ENCODE results near the gene DOC2A. TPM values are rescaled to one million over a fixed set of nuclear protein-coding genes. Genes with fewer than 3 reads are reported as not detected.

The DOC2A gene
- total RNA-seq, 1 donor from 2014 or later = 6.9 TPM

DNA sequence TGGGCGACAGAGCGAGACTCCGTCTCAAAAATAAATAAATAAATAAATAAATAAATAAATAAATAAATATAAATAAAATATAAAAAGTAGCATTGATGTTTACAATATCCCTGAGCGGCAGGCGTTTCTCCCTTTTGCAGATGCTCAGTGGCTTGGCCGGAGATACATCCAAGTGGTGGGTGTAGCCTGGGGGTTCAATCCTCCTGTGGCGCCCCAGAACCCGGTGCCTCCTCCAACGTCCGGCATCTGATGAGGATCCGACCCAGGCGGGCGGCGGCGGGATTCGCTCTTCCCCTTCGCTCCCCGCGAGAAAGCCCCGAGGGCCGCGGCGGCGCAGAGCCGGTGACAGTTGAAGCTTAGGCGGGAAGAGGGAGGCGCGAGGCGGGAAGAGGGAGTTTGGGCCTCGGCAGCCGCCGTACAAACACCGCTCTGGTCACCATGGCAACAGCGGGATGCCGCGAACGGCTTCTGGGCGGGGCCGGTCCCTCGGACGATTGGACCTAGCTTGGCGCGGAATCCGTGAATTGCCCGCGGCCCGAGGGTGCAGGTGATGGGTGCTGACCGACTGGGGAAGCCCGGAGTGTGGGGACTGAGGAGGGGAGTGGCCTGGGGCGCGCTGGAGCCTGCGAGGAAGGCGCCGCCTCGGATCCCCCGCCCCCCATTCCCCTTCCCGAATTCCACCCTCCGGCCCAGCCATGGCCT is 42.0 kb upstream of the DOC2A start:
- Mint-ChIP-seq H3K4me3 (peak overlapping the region; percentile 92), H3K4me1 (ENCODE audit: unreplicated experiment) (peaks cover 22% of the 10 kb centered on the region), H3K27me3 (no peaks in the 10 kb centered on the region), H3K27ac (peak overlapping the region; percentile 66), H3K36me3 (no peaks in the 10 kb centered on the region), H3K9me3 (no peaks in the 10 kb centered on the region)
- peak; percentile 95 for DNase-seq (ENCODE audit: extremely low spot score, unreplicated experiment)
- TF ChIP-seq, protein P1, sequence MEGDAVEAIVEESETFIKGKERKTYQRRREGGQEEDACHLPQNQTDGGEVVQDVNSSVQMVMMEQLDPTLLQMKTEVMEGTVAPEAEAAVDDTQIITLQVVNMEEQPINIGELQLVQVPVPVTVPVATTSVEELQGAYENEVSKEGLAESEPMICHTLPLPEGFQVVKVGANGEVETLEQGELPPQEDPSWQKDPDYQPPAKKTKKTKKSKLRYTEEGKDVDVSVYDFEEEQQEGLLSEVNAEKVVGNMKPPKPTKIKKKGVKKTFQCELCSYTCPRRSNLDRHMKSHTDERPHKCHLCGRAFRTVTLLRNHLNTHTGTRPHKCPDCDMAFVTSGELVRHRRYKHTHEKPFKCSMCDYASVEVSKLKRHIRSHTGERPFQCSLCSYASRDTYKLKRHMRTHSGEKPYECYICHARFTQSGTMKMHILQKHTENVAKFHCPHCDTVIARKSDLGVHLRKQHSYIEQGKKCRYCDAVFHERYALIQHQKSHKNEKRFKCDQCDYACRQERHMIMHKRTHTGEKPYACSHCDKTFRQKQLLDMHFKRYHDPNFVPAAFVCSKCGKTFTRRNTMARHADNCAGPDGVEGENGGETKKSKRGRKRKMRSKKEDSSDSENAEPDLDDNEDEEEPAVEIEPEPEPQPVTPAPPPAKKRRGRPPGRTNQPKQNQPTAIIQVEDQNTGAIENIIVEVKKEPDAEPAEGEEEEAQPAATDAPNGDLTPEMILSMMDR (conservative IDR thresholded peaks at IDR 0.05) = no peak

DNA sequence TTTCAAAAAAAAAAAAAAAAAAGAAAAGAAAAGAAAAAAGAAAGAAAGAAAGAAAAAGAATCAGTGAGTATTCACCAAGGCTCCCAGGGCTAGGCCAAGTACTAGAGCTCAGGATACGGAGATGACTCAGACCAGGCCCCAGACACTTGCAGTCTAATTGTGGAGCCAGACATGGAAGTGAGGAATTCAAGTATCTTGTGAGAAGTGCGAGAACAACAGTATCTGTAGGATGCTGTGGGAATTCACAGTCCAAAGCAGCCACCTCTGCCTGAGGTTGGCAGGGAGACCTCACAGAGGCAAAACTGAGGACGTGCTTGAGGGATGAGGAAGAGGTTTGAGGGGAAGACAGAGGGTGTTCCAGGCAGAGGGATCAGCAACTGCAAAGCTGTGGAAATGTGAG is 40.7 kb upstream of the DOC2A start:
- peak overlapping the region; percentile 84 for H3K4me3 Mint-ChIP-seq
- H3K4me1 Mint-ChIP-seq (ENCODE audit: unreplicated experiment) = peaks cover 22% of the 10 kb centered on the region
- DNase-seq (ENCODE audit: extremely low spot score, unreplicated experiment) = no peak
- no peaks in the 10 kb centered on the region for H3K27me3 Mint-ChIP-seq
- H3K27ac Mint-ChIP-seq = peak overlapping the region; percentile 19
- H3K36me3 Mint-ChIP-seq = no peaks in the 10 kb centered on the region
- TF ChIP-seq, protein P1 (conservative IDR thresholded peaks at IDR 0.05) = no peak
- no peaks in the 10 kb centered on the region for H3K9me3 Mint-ChIP-seq

DNA sequence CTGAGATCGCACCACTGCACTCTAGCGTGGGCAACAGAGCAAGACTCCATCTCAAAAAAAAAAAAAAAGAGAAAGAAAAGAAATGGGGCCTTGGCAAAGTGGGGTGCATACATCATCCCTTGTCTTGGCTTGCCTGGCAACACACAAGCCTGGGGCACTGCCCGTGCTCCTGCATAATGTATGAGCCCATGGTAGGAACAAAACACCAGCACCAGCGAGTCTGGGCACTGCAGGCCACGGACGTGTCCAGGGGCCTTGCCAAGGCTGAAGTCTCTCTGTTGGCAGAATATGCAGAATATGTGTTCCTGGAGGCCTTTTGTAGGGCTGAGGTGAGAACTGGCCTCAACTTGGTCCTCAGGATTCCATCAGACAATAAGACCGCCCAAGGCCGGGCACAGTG is 39.0 kb upstream of the DOC2A start:
- H3K27ac Mint-ChIP-seq = no peak overlapping the region
- H3K4me1 Mint-ChIP-seq (ENCODE audit: unreplicated experiment) = peaks cover 16% of the 10 kb centered on the region
- no peaks in the 10 kb centered on the region for H3K36me3 Mint-ChIP-seq
- H3K4me3 Mint-ChIP-seq = no peak overlapping the region
- TF ChIP-seq, protein P1 (conservative IDR thresholded peaks at IDR 0.05) = no peak
- DNase-seq (ENCODE audit: extremely low spot score, unreplicated experiment) = no peak
- H3K27me3 Mint-ChIP-seq = no peaks in the 10 kb centered on the region
- no peaks in the 10 kb centered on the region for H3K9me3 Mint-ChIP-seq

DNA sequence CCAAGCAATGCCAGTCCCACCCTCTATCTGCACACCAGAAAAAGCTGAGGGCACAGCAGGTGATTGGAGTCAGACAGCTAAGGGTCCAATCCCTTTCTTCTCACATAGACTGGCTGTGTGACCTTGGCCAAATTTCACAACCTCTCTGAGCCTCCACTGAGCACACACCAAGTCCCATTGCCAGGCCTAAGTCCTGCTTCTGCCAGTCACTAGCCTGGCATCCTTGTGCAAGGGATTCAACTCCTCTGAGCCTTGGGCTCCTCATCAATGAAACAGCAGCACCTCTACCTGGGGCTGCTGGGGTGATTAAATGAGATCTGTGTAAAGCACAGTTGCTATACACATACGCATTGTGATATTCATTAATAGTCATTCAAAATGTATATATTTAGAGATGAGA is 35.8 kb upstream of the DOC2A start:
- TF ChIP-seq, protein P1 (conservative IDR thresholded peaks at IDR 0.05) = no peak
- DNase-seq (ENCODE audit: extremely low spot score, unreplicated experiment) = no peak
- no peaks in the 10 kb centered on the region for H3K9me3 Mint-ChIP-seq
- no peaks in the 10 kb centered on the region for H3K27me3 Mint-ChIP-seq
- H3K27ac Mint-ChIP-seq = no peak overlapping the region
- H3K4me3 Mint-ChIP-seq = no peak overlapping the region
- peaks cover 4% of the 10 kb centered on the region for H3K4me1 Mint-ChIP-seq (ENCODE audit: unreplicated experiment)
- no peaks in the 10 kb centered on the region for H3K36me3 Mint-ChIP-seq

DNA sequence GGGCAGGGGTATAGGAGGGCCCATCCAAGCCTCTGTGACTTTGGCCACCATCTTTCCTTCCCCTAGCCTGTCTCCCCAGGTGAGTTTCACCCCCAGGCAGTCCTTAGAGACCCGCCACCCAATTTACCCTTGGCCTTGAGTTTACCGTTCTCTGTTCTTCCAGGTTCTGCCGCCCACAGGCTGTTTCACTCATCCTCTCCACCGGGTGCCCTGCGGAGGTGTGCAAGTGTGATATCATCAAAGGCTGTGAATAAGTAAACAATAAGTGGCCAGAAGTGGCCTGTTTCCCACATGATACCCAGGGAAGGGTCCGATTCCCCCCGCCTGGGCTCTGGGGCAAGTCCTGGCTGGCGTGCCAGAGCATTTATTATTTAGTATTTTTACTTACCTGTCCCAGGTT is 35.4 kb upstream of the DOC2A start:
- no peak for DNase-seq (ENCODE audit: extremely low spot score, unreplicated experiment)
- H3K27ac Mint-ChIP-seq = no peak overlapping the region
- H3K36me3 Mint-ChIP-seq = no peaks in the 10 kb centered on the region
- H3K27me3 Mint-ChIP-seq = no peaks in the 10 kb centered on the region
- H3K4me1 Mint-ChIP-seq (ENCODE audit: unreplicated experiment) = peaks cover 4% of the 10 kb centered on the region
- no peak overlapping the region for H3K4me3 Mint-ChIP-seq
- H3K9me3 Mint-ChIP-seq = no peaks in the 10 kb centered on the region
- TF ChIP-seq, protein P1 (conservative IDR thresholded peaks at IDR 0.05) = no peak

Data from type B pancreatic cell (in vitro differentiated cells).